ENCODE results near the gene CDC42SE1.
A peak's percentile ranks its signal among the peaks of the same experiment; 100 is the strongest.

CDC42SE1 gene

DNA sequence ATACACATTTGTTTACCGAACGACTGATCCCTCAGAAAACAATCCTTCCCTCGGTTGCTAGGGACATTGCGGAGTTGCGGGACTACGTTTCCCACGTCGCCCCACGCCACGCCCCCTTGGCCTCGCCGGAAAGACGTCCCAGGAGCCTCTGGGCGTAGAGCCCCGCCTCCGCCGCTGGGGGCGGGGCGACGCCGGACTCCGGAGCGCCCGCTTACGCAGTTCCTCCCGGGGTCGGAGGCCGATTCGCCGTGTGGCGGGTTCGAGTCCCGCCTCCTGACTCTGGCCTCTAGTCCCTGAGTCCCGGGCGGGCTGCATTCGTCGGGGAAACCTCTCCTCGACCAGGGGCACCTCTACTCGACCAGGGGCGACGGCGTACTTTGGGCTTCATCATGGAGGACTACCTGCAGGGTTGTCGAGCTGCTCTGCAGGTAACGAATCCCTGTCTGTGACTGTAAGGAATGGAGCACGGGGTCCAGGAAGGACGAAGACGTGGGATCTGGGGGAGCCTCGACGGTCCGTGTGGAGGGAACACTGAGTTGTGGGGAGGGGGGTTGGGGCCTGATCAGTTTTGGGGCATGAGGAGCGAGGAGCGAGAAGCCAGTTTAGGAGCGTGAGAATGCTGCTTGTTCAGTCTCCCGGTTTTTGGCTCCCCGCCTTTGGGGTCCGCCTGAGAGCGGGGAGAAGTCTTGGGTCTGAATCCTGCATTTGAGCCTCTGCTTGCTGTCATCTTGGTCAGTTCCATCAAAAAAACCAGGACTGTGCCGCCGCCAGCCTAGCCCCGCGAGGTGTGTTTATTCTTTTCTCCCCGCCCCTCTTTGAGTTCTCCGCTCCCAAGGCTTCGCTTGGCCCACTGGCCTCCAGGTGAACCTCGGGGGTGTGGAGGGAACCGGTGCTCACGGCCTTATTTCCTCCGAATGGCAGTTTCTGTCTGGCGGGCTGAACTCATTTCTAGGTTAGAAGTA lies 50.9 kb downstream of the CDC42SE1 start, which contains the start of gene PRUNE1:
TSS of gene PRUNE1 (plus strand) at position 206 of the 962 bp plus-strand sequence. CDS start at position 390, 184 bp downstream.
- DNase-seq, result peak; percentile 99

DNA sequence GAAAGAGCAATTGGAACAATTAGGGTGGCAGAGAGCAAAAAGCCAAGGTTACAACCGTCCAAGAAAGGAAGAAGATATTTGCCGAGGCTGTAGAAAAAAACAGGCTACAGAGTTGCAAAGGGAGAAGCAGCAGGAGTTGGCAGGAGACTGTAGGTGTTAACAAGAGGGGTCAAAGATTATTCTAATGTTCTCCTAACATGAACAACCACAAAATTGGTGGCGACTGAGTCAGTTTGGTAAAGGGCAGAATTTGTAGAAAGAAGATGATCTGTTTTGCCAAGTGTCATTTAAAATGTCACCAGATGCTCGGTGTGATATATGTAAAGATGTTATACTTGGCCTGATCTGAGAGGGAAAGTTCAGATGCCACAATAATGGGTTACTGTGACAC lies 51.6 kb downstream of the CDC42SE1 start:
- DNase-seq, result no peak

- peak; percentile 94 for DNase-seq
Measured at GRCh38 chr1:151006327-151007052, 52.9 kb downstream of the CDC42SE1 start, which contains the start of gene MINDY1. Gene MINDY1 (minus strand): TSS chr1:151006902. CDS start chr1:151002617, 4,285 bp downstream.

- DNase-seq, result peak; percentile 61
Measured at GRCh38 chr1:151005729-151006319, 53.6 kb downstream of the CDC42SE1 start.

DNA sequence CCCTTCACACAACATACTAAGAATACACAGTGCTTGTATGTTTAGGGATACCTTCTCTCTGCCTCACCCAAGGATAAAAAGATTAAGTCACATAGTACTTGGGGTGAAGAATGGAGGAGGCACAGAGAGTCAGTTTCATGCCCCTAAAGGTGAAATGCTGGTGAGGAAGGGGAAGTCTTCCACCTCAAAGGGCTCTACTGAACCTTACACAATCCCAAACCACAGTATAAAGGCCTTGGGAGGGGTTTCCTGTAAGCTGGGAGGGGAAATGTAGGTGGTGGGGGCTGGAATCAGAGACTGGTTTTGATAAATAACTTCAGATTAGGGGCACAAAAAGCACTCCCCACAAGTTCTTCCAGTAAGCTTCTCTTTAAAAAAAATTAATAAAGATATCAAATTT lies 56.2 kb downstream of the CDC42SE1 start:
- DNase-seq, result no peak

GRCh38 chr1:151002611-151003010 lies 56.8 kb downstream of the CDC42SE1 start:
- no peak for DNase-seq

GRCh38 chr1:151002051-151002450 lies 57.4 kb downstream of the CDC42SE1 start:
- no peak for DNase-seq

GRCh38 chr1:151001602-151002001 lies 57.8 kb downstream of the CDC42SE1 start:
- DNase-seq, result no peak

Measured in DMS53 (cell line).